DOHH2 (cell line): ENCODE measurements around the gene REL.

ENCODE experiments used
- H3F3A ChIP-seq: fragments of 200-600 bp; sonication (generic), shearing (Covaris generic); 2 replicates; pipeline ENCODE4 v1.6.0; 2016; ENCODE audit warnings: antibody characterized with exemption, mild to moderate bottlenecking; ENCODE audit not compliant: control insufficient read depth, insufficient read depth
- H3K27ac ChIP-seq: fragments of 200-600 bp; sonication (generic); 2 replicates; pipeline ENCODE4 v1.5.1; 2014; ENCODE audit warnings: low read depth, mild to moderate bottlenecking, low read length, moderate library complexity
- H3K27me3 ChIP-seq: fragments of 200-600 bp; sonication (generic); 2 replicates; pipeline ENCODE4 v1.6.1; 2014; ENCODE audit warnings: mild to moderate bottlenecking, low read length, mixed read lengths; ENCODE audit not compliant: control insufficient read depth
- H3K36me3 ChIP-seq: fragments of 200-600 bp; sonication (generic); 2 replicates; pipeline ENCODE4 v1.6.1; 2014; ENCODE audit warnings: mild to moderate bottlenecking, low read length, moderate library complexity, mixed read lengths; ENCODE audit not compliant: control insufficient read depth
- H3K4me1 ChIP-seq: fragments of 200-600 bp; sonication (generic); 2 replicates; pipeline ENCODE4 v1.6.1; 2014; ENCODE audit warnings: mild to moderate bottlenecking, low read length, mixed read lengths; ENCODE audit not compliant: control insufficient read depth
- H3K4me2 ChIP-seq: fragments of 200-600 bp; sonication (generic); 2 replicates; pipeline ENCODE4 v1.6.0; 2014; ENCODE audit warnings: mild to moderate bottlenecking, low read length, moderate library complexity
- H3K4me3 ChIP-seq: fragments of 200-600 bp; sonication (generic); 2 replicates; pipeline ENCODE4 v1.5.1; 2014; ENCODE audit warnings: mild to moderate bottlenecking, low read length, mixed read lengths
- H3K79me2 ChIP-seq: fragments of 200-600 bp; sonication (generic); 2 replicates; pipeline ENCODE4 v1.6.1; 2014; ENCODE audit warnings: mild to moderate bottlenecking, low read length, mixed read lengths; ENCODE audit not compliant: control insufficient read depth
- H3K9me2 ChIP-seq: fragments of 200-600 bp; sonication (generic); replicated peaks from 2 replicates; pipeline ENCODE4 v1.6.1; 2014; ENCODE audit warnings: mild to moderate bottlenecking, low read length, mixed read lengths; ENCODE audit not compliant: control insufficient read depth
- H3K9me3 ChIP-seq: fragments of 200-600 bp; sonication (generic); 2 replicates; pipeline ENCODE4 v1.6.1; 2014; ENCODE audit warnings: antibody characterized with exemption, low read length, mixed read lengths; ENCODE audit not compliant: control insufficient read depth, insufficient read depth
- H4K20me1 ChIP-seq: fragments of 200-600 bp; sonication (generic); 2 replicates; pipeline ENCODE4 v1.6.0; 2014; ENCODE audit warnings: low read depth, mild to moderate bottlenecking, antibody characterized with exemption, low read length, moderate library complexity; ENCODE audit not compliant: control insufficient read depth, insufficient read depth
- CTCF ChIP-seq: fragments of 200-600 bp; sonication (generic); IDR thresholded peaks from one replicate; pipeline ENCODE4 v1.5.1; 2014; ENCODE audit warnings: antibody characterized with exemption, mild to moderate bottlenecking, low read depth, low read length; ENCODE audit not compliant: poor library complexity, severe bottlenecking
- EZH2phosphoT487 ChIP-seq: fragments of 200-600 bp; sonication (generic); IDR thresholded peaks from 2 replicates; pipeline ENCODE4 v1.6.1; 2017; ENCODE audit warnings: borderline replicate concordance, mild to moderate bottlenecking, antibody characterized with exemption, low read length, moderate library complexity, mixed read lengths

The REL gene

GRCh38 chr2:60834270-60834717 is 47.1 kb upstream of the REL start:
- H4K20me1 ChIP-seq = no peaks in the 10 kb centered on the region
- H3K36me3 ChIP-seq = no peaks in the 10 kb centered on the region
- TF ChIP-seq CTCF = no peak
- TF ChIP-seq EZH2phosphoT487 = no peak
- no peaks in the 10 kb centered on the region for H3K27me3 ChIP-seq
- no peaks in the 10 kb centered on the region for H3K9me2 ChIP-seq
- no peaks in the 10 kb centered on the region for H3K79me2 ChIP-seq
- H3F3A ChIP-seq = peaks cover 9% of the 10 kb centered on the region
- H3K4me1 ChIP-seq = peaks cover 70% of the 10 kb centered on the region
- peak overlapping the region; percentile 14 for H3K4me3 ChIP-seq
- H3K4me2 ChIP-seq = peak overlapping the region; percentile 57
- peak overlapping the region; percentile 44 for H3K27ac ChIP-seq
- H3K9me3 ChIP-seq = no peaks in the 10 kb centered on the region

DNA sequence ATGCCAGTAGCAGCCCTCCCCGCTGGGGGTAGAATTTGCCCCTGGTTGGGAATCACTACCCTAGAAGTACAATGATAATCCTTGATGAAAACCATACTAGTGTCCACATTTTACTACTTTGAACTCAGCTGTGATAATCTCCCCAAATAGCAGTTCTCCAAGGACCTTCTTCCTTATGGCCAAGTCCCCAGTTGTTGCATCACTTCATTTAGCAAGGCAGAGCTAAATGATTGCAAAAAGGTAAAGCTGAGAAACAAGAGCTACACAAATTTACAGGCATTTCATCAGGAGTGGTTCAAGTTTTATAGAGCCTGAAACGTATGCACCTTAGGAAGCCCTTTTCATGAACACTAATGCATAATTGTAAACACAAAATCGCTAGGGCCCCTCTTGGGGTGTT is 44.9 kb upstream of the REL start:
- Histone ChIP-seq H3K36me3 (no peaks in the 10 kb centered on the region), H3F3A (peaks cover 23% of the 10 kb centered on the region), H3K4me1 (peaks cover 90% of the 10 kb centered on the region), H3K4me2 (no peak overlapping the region), H3K9me2 (no peaks in the 10 kb centered on the region), H3K27me3 (no peaks in the 10 kb centered on the region), H3K4me3 (no peak overlapping the region), H3K27ac (peak overlapping the region; percentile 95; the same call in 1 of the 2 replicates), H4K20me1 (no peaks in the 10 kb centered on the region), H3K79me2 (no peaks in the 10 kb centered on the region), H3K9me3 (no peaks in the 10 kb centered on the region)
- TF ChIP-seq EZH2phosphoT487 (no peak), CTCF (no peak)

- H3K9me2 ChIP-seq = no peaks in the 10 kb centered on the region
- H3K36me3 ChIP-seq = no peaks in the 10 kb centered on the region
- no peak for TF ChIP-seq CTCF
- no peak for TF ChIP-seq EZH2phosphoT487
- H3K27ac ChIP-seq = peak overlapping the region; percentile 95
- H4K20me1 ChIP-seq = no peaks in the 10 kb centered on the region
- H3K4me1 ChIP-seq = peaks cover 97% of the 10 kb centered on the region
- no peaks in the 10 kb centered on the region for H3K79me2 ChIP-seq
- peak overlapping the region; percentile 74 for H3K4me2 ChIP-seq
- H3K27me3 ChIP-seq = no peaks in the 10 kb centered on the region
- peaks cover 29% of the 10 kb centered on the region for H3F3A ChIP-seq
- peak overlapping the region; percentile 15; the same call in 1 of the 2 replicates for H3K4me3 ChIP-seq
- H3K9me3 ChIP-seq = no peaks in the 10 kb centered on the region
Measured at GRCh38 chr2:60837123-60837522, 44.3 kb upstream of the REL start.
